ENCODE measurements around the gene PRPF8. TPM values are rescaled to one million over a fixed set of nuclear protein-coding genes. Genes with fewer than 3 reads are reported as not detected.

Gene PRPF8
- total RNA-seq, 1 donor from 2014 or later = 321 TPM

DNA sequence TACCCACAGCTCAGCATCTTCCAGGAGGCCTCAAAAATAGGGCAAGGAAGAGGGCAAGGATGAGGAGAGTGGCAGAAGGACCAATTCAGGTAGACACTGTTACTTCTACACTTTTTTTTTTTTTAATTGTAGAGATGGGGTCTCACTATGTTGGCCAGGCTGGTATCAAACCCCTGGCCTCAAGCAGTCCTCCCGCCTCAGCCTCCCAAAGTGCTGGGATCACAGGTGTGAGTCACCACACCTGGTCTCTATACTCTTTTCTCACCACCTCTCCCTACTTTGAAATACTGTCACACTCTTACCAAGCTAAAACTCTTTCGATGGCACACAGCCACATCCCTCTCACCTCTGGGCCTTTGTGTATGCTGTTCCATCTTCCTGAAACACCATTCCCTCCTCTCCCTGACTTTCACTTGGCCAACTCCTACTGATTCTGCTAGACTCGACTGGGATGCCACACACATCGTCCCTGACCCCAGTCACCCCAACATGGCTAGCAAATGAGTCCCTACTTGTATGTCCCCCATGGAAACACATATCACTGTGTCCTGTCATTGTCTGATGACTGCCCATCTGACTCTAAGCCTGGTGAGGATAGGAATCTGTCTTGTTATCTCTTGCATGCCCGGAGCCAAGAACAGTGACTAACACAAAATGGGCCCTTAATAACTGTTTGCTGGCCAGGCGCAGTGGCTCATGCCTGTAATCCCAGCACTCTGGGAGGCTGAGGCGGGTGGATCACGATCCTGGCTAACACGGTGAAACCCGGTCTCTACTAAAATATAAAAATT is 48.8 kb downstream of the PRPF8 start:
- no peak for DNase-seq (ENCODE audit: extremely low spot score, unreplicated experiment)
- no peak overlapping the region for H3K27ac Mint-ChIP-seq
- TF ChIP-seq, protein P1, sequence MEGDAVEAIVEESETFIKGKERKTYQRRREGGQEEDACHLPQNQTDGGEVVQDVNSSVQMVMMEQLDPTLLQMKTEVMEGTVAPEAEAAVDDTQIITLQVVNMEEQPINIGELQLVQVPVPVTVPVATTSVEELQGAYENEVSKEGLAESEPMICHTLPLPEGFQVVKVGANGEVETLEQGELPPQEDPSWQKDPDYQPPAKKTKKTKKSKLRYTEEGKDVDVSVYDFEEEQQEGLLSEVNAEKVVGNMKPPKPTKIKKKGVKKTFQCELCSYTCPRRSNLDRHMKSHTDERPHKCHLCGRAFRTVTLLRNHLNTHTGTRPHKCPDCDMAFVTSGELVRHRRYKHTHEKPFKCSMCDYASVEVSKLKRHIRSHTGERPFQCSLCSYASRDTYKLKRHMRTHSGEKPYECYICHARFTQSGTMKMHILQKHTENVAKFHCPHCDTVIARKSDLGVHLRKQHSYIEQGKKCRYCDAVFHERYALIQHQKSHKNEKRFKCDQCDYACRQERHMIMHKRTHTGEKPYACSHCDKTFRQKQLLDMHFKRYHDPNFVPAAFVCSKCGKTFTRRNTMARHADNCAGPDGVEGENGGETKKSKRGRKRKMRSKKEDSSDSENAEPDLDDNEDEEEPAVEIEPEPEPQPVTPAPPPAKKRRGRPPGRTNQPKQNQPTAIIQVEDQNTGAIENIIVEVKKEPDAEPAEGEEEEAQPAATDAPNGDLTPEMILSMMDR (conservative IDR thresholded peaks at IDR 0.05) = no peak
- no peaks in the 10 kb centered on the region for H3K9me3 Mint-ChIP-seq
- peaks cover 5% of the 10 kb centered on the region for H3K4me1 Mint-ChIP-seq (ENCODE audit: unreplicated experiment)
- H3K4me3 Mint-ChIP-seq = no peak overlapping the region
- no peaks in the 10 kb centered on the region for H3K36me3 Mint-ChIP-seq
- H3K27me3 Mint-ChIP-seq = peaks cover 12% of the 10 kb centered on the region

DNA sequence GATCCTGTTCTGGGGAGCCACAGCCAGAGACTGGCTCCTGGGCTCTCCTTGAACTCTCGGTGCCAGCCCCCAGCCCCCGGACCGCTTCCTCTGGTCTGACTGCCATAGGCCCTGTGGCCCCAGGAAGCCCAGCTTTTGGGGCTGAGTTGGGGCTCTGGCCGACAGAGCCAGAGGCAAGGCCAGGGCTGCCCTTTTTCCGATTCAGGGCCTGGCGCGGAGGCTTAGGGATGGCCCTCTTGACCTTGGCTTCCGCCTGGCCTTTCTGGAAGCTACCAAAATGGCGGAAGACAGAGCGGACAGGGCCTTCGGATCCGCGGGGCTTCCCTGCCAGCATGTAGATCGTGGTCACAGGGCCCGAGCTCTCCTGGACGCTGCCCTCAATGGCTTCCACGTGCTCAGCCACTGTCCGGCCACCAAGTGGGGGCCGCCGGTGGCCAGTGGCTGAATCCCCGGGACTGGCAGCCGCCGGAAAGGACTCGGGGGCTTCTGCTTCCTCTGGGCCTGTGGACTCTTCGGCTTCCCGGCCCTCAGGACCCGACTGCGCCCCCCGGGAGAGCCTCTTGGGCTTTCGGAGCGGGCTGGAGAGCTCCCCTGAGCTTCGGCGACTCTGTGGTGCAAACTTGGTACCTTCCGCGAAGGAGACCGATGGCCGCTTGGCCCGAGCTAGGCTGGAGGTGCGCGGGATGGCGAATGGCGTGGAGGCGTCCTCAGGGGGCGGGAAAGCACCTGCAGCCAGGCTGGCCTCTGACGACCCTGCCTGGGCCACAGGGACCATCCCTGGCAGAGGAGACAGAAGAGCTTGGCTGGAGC is 49.6 kb downstream of the PRPF8 start:
- H3K27ac Mint-ChIP-seq = no peak overlapping the region
- H3K4me1 Mint-ChIP-seq (ENCODE audit: unreplicated experiment) = peaks cover 7% of the 10 kb centered on the region
- no peaks in the 10 kb centered on the region for H3K36me3 Mint-ChIP-seq
- H3K9me3 Mint-ChIP-seq = no peaks in the 10 kb centered on the region
- TF ChIP-seq, protein P1 (conservative IDR thresholded peaks at IDR 0.05) = no peak
- H3K27me3 Mint-ChIP-seq = peaks cover 19% of the 10 kb centered on the region
- no peak for DNase-seq (ENCODE audit: extremely low spot score, unreplicated experiment)
- H3K4me3 Mint-ChIP-seq = no peak overlapping the region

DNA sequence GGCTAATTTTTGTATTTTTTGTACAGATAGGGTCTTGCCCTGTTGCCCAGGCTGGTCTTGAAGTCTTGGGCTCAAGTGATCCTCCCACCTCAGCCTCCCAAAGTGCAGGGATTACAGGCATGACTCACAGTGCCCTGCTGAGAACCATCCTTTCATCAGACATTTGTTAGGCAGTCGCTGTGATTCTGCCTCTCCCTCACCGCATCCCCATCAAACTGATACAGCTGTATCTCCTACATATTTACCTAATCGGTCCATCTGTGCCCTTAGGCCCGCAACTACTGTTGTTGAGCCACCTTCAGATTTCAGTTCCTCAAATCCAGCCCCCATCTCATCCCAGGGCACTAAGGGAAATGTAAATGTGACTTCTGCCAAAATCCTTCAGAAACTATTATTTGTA is 54.0 kb downstream of the PRPF8 start:
- Mint-ChIP-seq H3K4me1 (ENCODE audit: unreplicated experiment) (peaks cover 18% of the 10 kb centered on the region), H3K9me3 (no peaks in the 10 kb centered on the region), H3K36me3 (no peaks in the 10 kb centered on the region), H3K4me3 (peak overlapping the region; percentile 88), H3K27me3 (peaks cover 41% of the 10 kb centered on the region), H3K27ac (peak overlapping the region; percentile 51)
- TF ChIP-seq, protein P1 (conservative IDR thresholded peaks at IDR 0.05) = no peak
- DNase-seq (ENCODE audit: extremely low spot score, unreplicated experiment) = no peak

DNA sequence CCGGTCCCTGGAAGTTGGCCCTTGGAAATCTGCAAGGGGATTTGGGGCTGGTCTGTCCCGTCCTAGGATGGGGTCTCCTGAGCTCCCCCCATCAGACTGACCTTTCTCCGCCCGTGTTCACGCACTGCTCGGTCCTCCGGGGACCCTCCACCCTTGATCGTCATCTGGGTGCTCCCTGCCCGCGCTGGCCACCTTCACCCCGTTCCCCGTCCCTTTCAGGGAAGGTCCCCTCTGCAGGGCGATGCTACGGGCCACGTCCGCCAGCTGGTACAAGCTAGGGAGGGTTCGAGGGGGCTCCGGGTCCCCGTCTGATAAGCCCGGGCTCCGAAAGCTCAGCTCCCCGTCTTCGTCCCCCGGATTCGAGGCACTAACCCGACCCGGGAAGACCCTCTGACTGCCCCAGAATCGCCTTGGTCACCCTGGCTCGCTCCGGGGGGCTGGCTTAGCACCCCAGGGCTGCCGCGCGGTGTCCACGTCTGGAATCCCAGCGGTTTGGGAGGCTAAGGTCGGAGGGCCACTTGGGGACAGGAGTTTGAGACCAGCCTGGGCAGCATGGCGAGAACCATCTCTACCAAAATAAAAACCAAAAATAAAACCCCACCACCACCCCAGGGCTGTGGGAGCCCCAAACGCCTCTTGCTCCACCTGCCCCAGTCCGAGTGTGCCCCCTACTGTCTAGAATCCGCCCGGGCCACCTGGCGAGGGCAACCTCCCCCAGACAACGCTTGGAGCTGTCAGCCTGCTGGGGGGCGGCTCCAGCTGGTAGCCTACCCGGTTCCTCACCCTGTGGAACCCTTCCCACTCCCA is 55.0 kb downstream of the PRPF8 start:
- Mint-ChIP-seq H3K27ac (peak overlapping the region; percentile 86), H3K27me3 (peaks cover 45% of the 10 kb centered on the region), H3K4me1 (ENCODE audit: unreplicated experiment) (peaks cover 18% of the 10 kb centered on the region)

More for the DNA sequence above, 55.0 kb downstream of the PRPF8 start:
- peak overlapping the region; percentile 88 for H3K4me3 Mint-ChIP-seq
- DNase-seq (ENCODE audit: extremely low spot score, unreplicated experiment) = no peak
- TF ChIP-seq, protein P1 (conservative IDR thresholded peaks at IDR 0.05) = peak; percentile 57
- no peaks in the 10 kb centered on the region for H3K36me3 Mint-ChIP-seq
- no peaks in the 10 kb centered on the region for H3K9me3 Mint-ChIP-seq

Measured in type B pancreatic cell (in vitro differentiated cells).